Glutamatergic neuron (in vitro differentiated cells): ENCODE results near the gene TBCE. TPM values are rescaled to one million over a fixed set of nuclear protein-coding genes. Genes with fewer than 3 reads are reported as not detected.

Experiments
- DNase-seq: peaks from one replicate; pipeline ENCODE4 v3.0.0; 2022
- H3K27ac Mint-ChIP-seq: one replicate; pipeline ENCODE4 v1.8.0; 2020; ENCODE audit warnings: mild to moderate bottlenecking, mixed read lengths, inconsistent platforms; ENCODE audit not compliant: unreplicated experiment
- H3K27me3 Mint-ChIP-seq: one replicate; pipeline ENCODE4 v1.8.0; 2020; ENCODE audit warnings: mild to moderate bottlenecking, moderate library complexity, mixed read lengths, inconsistent platforms; ENCODE audit not compliant: unreplicated experiment
- H3K36me3 Mint-ChIP-seq: one replicate; pipeline ENCODE4 v1.8.0; 2020; ENCODE audit warnings: mild to moderate bottlenecking, mixed read lengths, inconsistent platforms; ENCODE audit not compliant: unreplicated experiment
- H3K4me1 Mint-ChIP-seq: one replicate; pipeline ENCODE4 v1.8.0; 2020; ENCODE audit warnings: mild to moderate bottlenecking, low read depth, mixed read lengths, inconsistent platforms; ENCODE audit not compliant: unreplicated experiment
- H3K4me3 Mint-ChIP-seq: one replicate; pipeline ENCODE4 v1.8.0; 2020; ENCODE audit warnings: mild to moderate bottlenecking, mixed read lengths, inconsistent platforms; ENCODE audit not compliant: unreplicated experiment
- H3K9me3 Mint-ChIP-seq: one replicate; pipeline ENCODE4 v1.8.0; 2020; ENCODE audit warnings: mild to moderate bottlenecking, moderate library complexity, mixed read lengths, inconsistent platforms; ENCODE audit not compliant: unreplicated experiment
- CTCF ChIP-seq: fragments of 200-600 bp; sonication (generic); IDR thresholded peaks from one replicate; pipeline ENCODE4 v1.5.0; 2021; ENCODE audit not compliant: partially characterized antibody, unreplicated experiment
- total RNA-seq: library from RNA; stranded (reverse); fragmentation: NEBNext Ultra II Directional; extraction: Animal tissue kit (Norgen Biotek cat#: 25700); gene quantifications from one replicate; pipeline ENCODE4 v1.2.1, GENCODE V29; 2021; ENCODE audit not compliant: unreplicated experiment

TBCE gene
- total RNA-seq, 1 donor from 2014 or later = 30.7 TPM

DNA sequence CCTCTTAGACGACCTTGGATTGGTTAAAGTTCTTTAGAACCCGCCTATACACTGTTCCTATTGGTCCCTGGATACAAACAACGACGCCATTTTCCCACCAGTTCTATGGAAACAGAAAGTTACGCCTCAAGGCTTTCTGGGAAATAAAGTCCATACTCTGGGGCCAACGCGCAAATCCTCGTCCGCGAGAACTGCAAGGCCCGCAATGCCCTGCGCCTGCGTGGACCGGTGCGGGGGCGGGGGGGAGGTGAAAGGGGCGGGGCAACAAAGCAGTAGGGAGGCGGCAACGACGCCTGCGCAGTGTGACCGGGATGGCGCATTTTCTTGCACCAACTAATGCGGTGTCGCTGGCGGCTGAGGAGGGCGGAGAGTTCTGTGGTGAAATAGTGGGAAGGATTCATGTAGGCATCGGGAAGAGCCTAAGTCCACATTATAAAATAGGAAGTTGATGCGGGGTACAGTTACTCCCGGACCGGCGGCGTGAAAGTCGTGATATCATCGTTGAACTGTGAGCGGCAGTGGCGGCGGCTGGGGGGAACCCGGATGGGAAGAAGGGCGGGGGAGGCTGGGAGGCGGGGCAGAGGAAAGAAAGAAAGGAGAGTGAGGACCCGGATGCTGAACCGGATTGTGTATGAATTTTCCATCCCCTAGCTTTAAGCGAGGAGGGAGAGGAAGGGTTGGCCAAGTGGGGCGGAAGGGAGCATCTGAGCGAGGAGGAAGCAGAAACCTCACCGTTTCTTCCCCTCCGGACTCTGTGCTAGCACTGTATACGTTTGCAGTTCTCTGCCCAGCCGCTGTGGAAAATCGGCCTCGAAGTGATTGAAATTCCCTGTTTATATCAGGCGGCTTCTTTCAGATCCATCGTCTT lies 38.7 kb upstream of the TBCE start, which contains the start of gene GGPS1:
Gene GGPS1 (plus strand): TSS at position 300 of the 868 bp plus-strand sequence. CDS start 6,695 bp downstream, outside the sequence.
- Mint-ChIP-seq H3K36me3 (no peaks in the 10 kb centered on the region), H3K4me1 (peaks cover 22% of the 10 kb centered on the region), H3K4me3 (no peak within 1 kb of the TSS), H3K27me3 (peaks cover 7% of the 10 kb centered on the region), H3K9me3 (peaks cover 5% of the 10 kb centered on the region), H3K27ac (peak within 1 kb of the TSS; percentile 90)
- peak; percentile 97 for DNase-seq
- no peak for TF ChIP-seq CTCF

DNA sequence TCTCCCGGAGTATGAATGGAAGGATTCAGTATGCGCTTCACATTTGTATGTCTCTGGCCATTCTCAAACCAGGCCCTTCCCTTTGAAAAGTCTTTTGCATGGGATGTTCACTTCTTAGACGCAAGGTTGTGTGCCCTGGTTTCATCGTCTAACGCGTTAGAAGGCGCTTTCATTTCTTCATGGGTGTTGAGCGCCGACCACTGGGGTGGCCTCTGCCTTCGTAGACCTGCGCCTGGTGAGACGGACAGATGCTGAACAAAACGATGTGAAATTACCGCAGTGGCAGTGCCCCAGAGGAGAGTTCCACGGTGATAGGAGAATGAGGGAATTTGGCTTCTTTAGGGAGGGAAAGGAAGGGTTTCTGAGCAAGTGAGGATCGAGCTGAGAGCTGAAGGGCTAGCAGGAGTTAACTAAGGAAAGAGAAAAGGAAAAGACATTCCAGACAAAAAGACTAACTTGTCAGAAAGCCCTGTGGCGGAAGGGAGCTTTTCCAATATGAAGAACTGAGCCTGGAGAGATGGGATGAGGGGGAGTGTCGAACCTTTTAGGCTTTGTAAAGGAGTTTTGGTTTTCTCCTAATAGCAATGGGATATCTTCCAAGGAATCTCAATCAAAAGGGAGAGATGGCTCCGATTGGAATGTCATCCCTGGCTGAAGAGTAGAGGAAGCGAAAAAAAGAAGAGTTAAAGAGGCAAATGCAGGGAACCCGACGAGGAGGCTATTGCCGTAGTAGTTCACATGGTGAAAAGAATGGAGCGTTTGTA lies 37.9 kb upstream of the TBCE start:
- Mint-ChIP-seq H3K27me3 (peaks cover 7% of the 10 kb centered on the region), H3K27ac (no peak overlapping the region), H3K4me3 (no peak overlapping the region), H3K9me3 (peaks cover 5% of the 10 kb centered on the region), H3K4me1 (peaks cover 22% of the 10 kb centered on the region), H3K36me3 (no peaks in the 10 kb centered on the region)
- TF ChIP-seq CTCF = no peak
- DNase-seq = peak; percentile 35

- Mint-ChIP-seq H3K27me3 (peaks cover 7% of the 10 kb centered on the region), H3K27ac (peak overlapping the region; percentile 52), H3K9me3 (peaks cover 5% of the 10 kb centered on the region), H3K36me3 (no peaks in the 10 kb centered on the region), H3K4me3 (no peak overlapping the region), H3K4me1 (peaks cover 19% of the 10 kb centered on the region)
- TF ChIP-seq CTCF = no peak
- no peak for DNase-seq
Observed at GRCh38 chr1:235330918-235331285, 36.3 kb upstream of the TBCE start.

- Mint-ChIP-seq H3K36me3 (no peaks in the 10 kb centered on the region), H3K9me3 (peaks cover 5% of the 10 kb centered on the region), H3K4me1 (peaks cover 16% of the 10 kb centered on the region), H3K4me3 (no peak overlapping the region), H3K27ac (peak overlapping the region; percentile 52), H3K27me3 (peaks cover 7% of the 10 kb centered on the region)
- DNase-seq = no peak
- TF ChIP-seq CTCF = no peak
Observed at GRCh38 chr1:235331401-235331800, 35.8 kb upstream of the TBCE start.
